Activated CD8-positive, alpha-beta T cell treated with anti-CD3 and anti-CD28 coated beads, Interleukin-2, amount 10 ng/mL, durations not matched to agents 7 days and 5 days (primary cell): ENCODE data around the gene POLR2I. TPM values are rescaled to one million over a fixed set of nuclear protein-coding genes. Genes with fewer than 3 reads are reported as not detected.
A peak's percentile ranks its signal among the peaks of the same experiment; 100 is the strongest.

ENCODE experiments used
- ATAC-seq: fragments of 150-1000 bp; cut with Tn5 transposase; one replicate; pipeline ENCODE4 v1.10.0; 2021; ENCODE audit warnings: moderate library complexity
- CTCF ChIA-PET: fragments of 350-600 bp; sonication (Branson Sonifier 250); formaldehyde crosslinking; loops from one replicate; lab custom pipeline; 2021; ENCODE audit warnings: antibody characterized with exemption; lab: Charles Lee
- POLR2A ChIA-PET: fragments of 350-600 bp; sonication (Branson Sonifier 250); formaldehyde crosslinking; loops from one replicate; lab custom pipeline; 2021; ENCODE audit warnings: antibody characterized with exemption; lab: Charles Lee
- DNase-seq: peaks from one replicate; pipeline ENCODE4 v3.0.0-alpha.2; 2020
- H3K27ac Mint-ChIP-seq: one replicate; pipeline ENCODE4 v1.8.0; 2021; ENCODE audit warnings: mild to moderate bottlenecking, mixed read lengths
- H3K27me3 Mint-ChIP-seq: one replicate; pipeline ENCODE4 v1.8.0; 2021; ENCODE audit warnings: low read depth, mixed read lengths
- H3K36me3 Mint-ChIP-seq: one replicate; pipeline ENCODE4 v1.8.0; 2021; ENCODE audit warnings: low read depth, mixed read lengths
- H3K4me1 Mint-ChIP-seq: one replicate; pipeline ENCODE4 v1.8.0; 2021; ENCODE audit warnings: low read depth, mixed read lengths
- H3K4me3 Mint-ChIP-seq: one replicate; pipeline ENCODE4 v1.8.0; 2021; ENCODE audit warnings: mild to moderate bottlenecking, mixed read lengths
- H3K9me3 Mint-ChIP-seq: one replicate; pipeline ENCODE4 v1.8.0; 2022; ENCODE audit warnings: mixed read lengths; ENCODE audit not compliant: insufficient read depth
- total RNA-seq, 2 experiments: library from RNA; stranded (reverse); gene quantifications; one replicate each; pipeline ENCODE4 v1.2.3, GENCODE V29; 2021

The POLR2I gene
- total RNA-seq: 10 to 100 TPM; 50.5 to 57.3 TPM

DNA sequence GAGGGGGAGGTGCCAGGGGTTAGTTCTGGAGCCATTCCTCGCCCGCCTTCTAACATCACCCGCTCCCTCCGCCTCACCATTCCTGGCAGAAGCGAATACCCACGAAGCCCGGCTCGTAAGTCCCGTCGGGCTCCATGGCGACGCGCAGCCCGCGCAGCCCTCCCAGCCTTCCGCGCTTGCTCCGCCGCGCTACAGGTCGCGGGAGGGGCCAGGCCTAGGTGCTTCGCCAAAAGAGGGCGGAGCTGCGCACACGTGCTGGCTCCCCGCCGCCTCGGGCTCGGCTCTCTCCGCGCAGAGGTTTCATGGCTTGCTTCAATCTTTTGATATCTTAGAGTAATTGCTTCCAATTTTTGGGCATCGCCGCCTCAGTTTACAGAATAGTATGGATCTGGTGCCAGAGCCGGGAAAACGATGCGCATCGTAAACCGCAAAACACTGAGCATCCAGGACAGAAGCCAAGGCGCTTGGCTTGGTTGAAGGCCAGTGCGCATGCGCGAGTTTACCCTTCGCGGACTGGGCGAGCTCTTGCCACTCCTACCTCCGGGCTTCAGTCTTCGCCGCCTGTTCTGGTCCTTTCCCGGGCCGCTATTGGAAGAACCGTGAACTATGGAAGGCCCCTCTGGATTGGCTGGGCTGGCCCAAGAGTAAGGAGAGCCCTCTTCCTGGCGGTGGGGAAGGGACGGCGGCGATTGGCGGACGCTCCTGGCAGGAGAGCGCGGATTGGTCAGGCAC lies at the start of gene POLR2I:
Gene POLR2I (minus strand): TSS at position 155 of the 732 bp plus-strand sequence. CDS start 19 bp downstream, at position 136.
- peak; percentile 99 for DNase-seq
- peak within 1 kb of the TSS; percentile 90 for H3K4me3 Mint-ChIP-seq
- H3K27ac Mint-ChIP-seq: peak within 1 kb of the TSS; percentile 98
- CTCF ChIA-PET: interaction anchor here (0.8 to 3.5 kb wide), 3 partner anchors 13 to 184 kb away, joined by 3 to 28 read pairs (median 3); no protein-coding TSS in a partner anchor
- POLR2A ChIA-PET: interaction anchor here (1.0 to 2.9 kb wide), 8 partner anchors 10 to 162 kb away, joined by 3 to 8 read pairs (median 4); partner anchors contain the start of genes CAPNS1, ZNF146 and ZNF565
- no peaks in the 10 kb centered on the region for H3K9me3 Mint-ChIP-seq
- peaks cover 36% of the 10 kb centered on the region for H3K4me1 Mint-ChIP-seq
- ATAC-seq: peak; percentile 94
- H3K27me3 Mint-ChIP-seq: no peaks in the 10 kb centered on the region
- peaks cover 41% of the 10 kb centered on the region for H3K36me3 Mint-ChIP-seq

DNA sequence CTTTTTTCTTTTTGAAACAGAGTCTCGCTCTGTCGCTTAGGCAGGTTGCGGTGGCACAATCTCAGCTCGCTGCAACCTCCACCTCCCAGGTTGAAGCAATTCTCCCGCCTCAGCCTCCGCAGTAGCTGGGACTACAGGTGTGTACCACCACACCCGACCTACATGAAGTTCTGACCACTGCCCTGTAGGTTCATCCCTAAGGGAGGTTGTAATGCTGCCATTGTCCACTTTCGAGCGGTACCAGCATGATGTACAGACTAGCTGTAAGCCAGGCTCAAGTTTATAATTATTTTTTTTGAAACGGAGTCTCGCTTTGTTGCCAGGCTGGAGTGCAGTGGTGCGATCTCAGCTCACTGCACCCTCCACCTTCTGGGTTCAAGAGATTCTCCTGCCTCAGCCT lies 49.1 kb upstream of the POLR2I start:
- ATAC-seq: no peak
- ChIA-PET CTCF (interaction anchor here (2.6 kb wide), 1 partner anchor 36 kb away, joined by 12 read pairs; no protein-coding TSS in a partner anchor), POLR2A (interaction anchor here (0.6 kb wide), 1 partner anchor 595 kb away, joined by 3 read pairs; no protein-coding TSS in a partner anchor)
- no peaks in the 10 kb centered on the region for H3K9me3 Mint-ChIP-seq
- H3K4me1 Mint-ChIP-seq: no peaks in the 10 kb centered on the region
- peaks cover 10% of the 10 kb centered on the region for H3K36me3 Mint-ChIP-seq
- DNase-seq: no peak
- H3K4me3 Mint-ChIP-seq: no peak overlapping the region
- H3K27ac Mint-ChIP-seq: no peak overlapping the region
- H3K27me3 Mint-ChIP-seq: no peaks in the 10 kb centered on the region

DNA sequence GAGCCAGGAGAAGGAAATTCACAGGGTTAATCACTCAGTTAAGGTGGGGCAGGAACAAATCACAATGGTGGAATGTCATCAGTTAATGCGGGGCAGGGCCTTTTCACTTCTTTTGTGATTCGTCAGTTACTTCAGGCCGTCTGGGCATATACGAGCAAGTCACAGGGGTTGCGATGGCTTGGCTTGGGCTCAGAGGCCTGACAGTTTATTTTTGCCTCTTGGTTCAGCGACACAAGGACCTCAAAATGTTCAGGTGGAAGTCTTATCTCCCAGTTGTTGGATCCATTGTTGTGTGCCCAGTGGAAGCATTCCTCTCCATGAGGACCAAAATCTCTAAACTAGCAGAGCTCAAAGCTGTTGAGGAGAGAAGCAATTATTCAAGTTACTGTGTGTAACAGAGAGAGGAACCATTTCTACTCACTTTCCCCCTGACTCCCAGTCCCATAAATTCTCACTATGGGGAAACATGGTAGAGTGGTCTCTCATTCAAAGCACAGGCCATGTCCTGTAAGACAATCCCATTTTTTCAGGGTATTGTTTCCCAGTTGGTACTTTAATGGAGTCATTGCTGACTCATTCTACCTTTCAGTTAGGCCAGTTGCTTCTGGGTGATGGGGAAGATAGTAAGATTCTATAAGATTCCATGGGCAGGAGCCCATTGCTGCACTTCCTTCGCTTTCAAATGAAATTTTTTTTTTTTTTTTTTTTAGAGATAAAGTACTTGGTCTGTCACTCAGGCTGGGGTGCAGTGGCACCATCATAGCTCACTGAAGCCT lies 46.3 kb upstream of the POLR2I start:
- Mint-ChIP-seq H3K27me3 (no peaks in the 10 kb centered on the region), H3K4me1 (no peaks in the 10 kb centered on the region), H3K36me3 (peaks cover 12% of the 10 kb centered on the region), H3K4me3 (no peak overlapping the region), H3K27ac (no peak overlapping the region), H3K9me3 (no peaks in the 10 kb centered on the region)
- DNase-seq (no peak), ATAC-seq (no peak)
- ChIA-PET POLR2A (no interaction called here), CTCF (interaction anchor here (0.7 kb wide), 1 partner anchor 33 kb away, joined by 3 read pairs; no protein-coding TSS in a partner anchor)

DNA sequence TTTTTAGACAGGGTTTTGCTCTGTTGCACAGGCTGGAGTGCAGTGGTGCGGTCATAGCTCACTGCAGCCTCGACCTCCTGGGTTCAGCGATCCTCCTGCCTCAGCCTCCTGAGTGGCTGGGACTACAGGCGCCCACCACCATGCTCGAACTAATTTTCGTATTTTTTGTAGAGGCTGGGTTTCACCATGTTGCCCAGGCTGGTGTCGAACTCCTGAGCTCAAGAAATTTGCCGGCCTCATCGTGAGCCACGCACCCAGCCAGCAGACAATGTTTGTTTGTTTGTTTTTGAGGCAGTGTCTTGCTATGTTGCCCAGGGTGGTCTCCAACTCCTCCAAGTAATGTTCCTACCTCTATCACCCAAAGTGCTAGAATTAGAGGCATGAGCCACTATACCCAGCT lies 38.5 kb upstream of the POLR2I start:
- DNase-seq: no peak
- H3K27ac Mint-ChIP-seq: no peak overlapping the region
- POLR2A ChIA-PET: interaction anchor here (1.6 kb wide), 1 partner anchor 25 kb away, joined by 5 read pairs; no protein-coding TSS in a partner anchor
- H3K4me3 Mint-ChIP-seq: no peak overlapping the region
- ATAC-seq: no peak
- H3K4me1 Mint-ChIP-seq: peaks cover 4% of the 10 kb centered on the region
- no peaks in the 10 kb centered on the region for H3K9me3 Mint-ChIP-seq
- CTCF ChIA-PET: interaction anchor here (1.0 kb wide), 1 partner anchor 14 kb away, joined by 4 read pairs; no protein-coding TSS in a partner anchor
- H3K27me3 Mint-ChIP-seq: no peaks in the 10 kb centered on the region
- H3K36me3 Mint-ChIP-seq: peaks cover 31% of the 10 kb centered on the region

DNA sequence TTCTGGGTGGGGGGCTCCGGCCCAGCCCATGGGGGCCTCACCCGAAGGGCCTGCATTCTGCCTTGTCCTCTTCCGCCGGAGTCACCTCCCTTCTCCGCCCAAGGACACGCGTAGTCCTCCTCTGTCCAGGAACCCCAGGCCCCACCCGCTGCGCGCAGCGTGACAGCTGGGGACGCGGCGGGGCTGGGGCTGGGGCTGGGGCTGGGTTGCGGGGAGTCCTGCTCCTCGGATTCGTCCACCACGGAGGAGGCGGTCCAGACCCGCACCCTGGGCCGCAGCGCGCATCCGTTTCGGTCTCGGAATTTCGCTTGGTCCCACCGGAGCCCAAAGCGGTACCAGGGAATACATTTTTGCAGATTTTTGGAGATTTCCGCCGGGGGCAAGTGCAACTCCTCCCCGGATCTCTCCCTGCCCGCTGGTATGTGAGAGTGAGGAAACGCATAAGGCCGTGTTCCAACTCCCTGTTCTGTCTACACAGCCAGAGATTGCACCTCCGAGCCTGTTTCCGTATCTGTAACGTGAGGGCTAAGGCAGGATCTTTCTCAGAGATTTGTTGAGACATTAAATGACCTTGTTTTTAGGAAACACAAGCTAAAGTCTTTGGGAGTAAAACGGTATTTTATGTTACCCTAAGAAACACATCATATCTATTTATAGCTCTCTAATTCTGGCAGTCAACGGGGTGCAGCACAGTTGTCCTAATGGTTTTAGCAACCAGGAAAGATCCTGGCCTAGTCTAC lies 37.8 kb upstream of the POLR2I start, which contains the start of gene COX7A1:
Gene COX7A1 (minus strand): TSS at position 96 of the 740 bp plus-strand sequence. CDS start 40 bp downstream, at position 56.
- ATAC-seq (no peak), DNase-seq (no peak)
- POLR2A ChIA-PET: interaction anchor here (1.6 kb wide), 1 partner anchor 25 kb away, joined by 5 read pairs; no protein-coding TSS in a partner anchor
- Mint-ChIP-seq H3K9me3 (no peaks in the 10 kb centered on the region), H3K36me3 (peaks cover 32% of the 10 kb centered on the region), H3K4me3 (no peak within 1 kb of the TSS), H3K27ac (peak within 1 kb of the TSS; percentile 43), H3K27me3 (no peaks in the 10 kb centered on the region), H3K4me1 (peaks cover 4% of the 10 kb centered on the region)
- CTCF ChIA-PET: no interaction called here

DNA sequence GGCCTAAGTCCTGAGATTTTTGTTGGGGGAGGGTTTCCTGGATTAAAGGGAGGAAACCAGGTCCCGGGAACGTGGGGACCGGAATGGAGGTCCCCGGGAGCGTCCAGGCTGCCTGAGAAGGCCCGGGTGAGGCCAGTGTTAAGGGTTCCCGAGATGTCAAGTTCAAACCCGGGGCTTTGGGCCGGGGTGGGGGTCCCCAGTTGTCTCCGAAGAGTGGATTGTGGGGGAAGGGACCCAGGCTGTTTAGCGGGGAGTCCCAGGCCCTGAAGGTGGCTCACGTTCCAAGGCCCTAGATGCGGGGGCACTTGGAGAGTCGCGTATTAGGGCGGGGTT lies 37.3 kb upstream of the POLR2I start:
- H3K27me3 Mint-ChIP-seq: no peaks in the 10 kb centered on the region
- ChIA-PET CTCF (no interaction called here), POLR2A (no interaction called here)
- DNase-seq: no peak
- ATAC-seq: no peak
- H3K27ac Mint-ChIP-seq: no peak overlapping the region
- H3K4me3 Mint-ChIP-seq: no peak overlapping the region
- H3K36me3 Mint-ChIP-seq: peaks cover 35% of the 10 kb centered on the region
- H3K9me3 Mint-ChIP-seq: no peaks in the 10 kb centered on the region
- H3K4me1 Mint-ChIP-seq: peaks cover 4% of the 10 kb centered on the region

DNA sequence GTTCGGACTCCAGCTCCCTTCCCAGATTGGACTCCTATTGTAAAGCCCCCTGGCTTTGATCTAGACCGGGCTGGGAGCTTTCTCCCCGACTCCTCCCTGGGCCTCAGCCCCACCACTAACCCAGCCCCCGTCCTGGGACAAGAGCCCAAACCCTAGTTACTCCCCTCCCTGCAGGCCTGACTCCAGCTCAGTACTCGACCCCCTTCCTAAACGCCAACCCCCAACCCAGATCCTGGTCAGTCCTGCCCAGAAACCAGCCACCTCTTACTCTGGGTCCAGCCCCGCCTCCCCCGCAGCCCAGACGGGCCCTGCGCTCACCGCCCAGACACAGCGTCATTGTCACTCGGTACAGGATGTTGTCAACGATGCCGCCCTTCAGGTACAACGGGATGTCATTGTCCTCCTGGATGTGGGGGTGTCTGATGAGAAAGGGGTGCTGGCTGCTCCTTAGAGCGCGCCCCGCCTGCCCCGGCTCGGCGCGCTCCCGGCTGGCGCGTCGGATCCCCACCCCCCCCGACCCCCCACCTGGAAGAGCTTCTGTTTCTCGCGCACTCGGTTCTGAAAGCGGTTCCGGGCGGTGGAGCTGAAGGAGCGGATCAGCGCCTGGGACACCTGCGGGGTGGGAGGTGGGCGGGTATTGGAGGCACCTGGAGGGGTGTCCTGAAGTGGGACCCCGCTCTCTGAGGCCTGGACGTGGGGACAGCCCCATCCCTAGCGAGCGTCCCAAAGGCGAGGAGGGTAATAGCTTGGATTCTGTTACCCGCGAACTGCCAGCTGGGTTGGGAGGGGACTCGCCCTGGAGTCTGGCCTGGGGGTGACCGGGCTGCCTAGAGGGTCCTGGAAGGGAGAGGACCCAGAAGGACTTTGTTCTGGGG lies 36.7 kb upstream of the POLR2I start:
- DNase-seq (no peak), ATAC-seq (no peak)
- Mint-ChIP-seq H3K4me1 (peaks cover 6% of the 10 kb centered on the region), H3K27me3 (no peaks in the 10 kb centered on the region), H3K27ac (no peak overlapping the region), H3K36me3 (peaks cover 40% of the 10 kb centered on the region), H3K9me3 (no peaks in the 10 kb centered on the region), H3K4me3 (no peak overlapping the region)
- CTCF ChIA-PET: no interaction called here
- POLR2A ChIA-PET: no interaction called here

DNA sequence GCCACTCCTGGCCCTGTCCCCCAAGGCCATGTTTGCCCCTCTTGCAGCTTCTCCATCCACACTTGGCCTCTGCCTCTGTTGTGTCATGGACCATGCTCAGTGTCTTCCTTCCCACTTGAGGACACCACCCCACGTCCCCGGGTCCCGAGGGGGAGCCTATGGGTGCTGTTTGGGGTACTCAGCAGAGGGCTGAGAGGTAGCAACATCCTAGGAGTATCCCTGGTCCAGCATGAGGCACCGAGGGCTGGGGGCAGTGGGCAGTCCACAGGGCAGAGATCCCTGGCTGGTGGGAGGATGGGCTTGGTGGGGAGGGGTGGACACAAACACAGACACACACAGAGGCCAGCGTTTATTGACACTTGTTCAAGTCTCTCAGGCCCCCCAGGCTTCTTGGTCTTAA lies 35.9 kb upstream of the POLR2I start:
- H3K9me3 Mint-ChIP-seq: no peaks in the 10 kb centered on the region
- POLR2A ChIA-PET: no interaction called here
- CTCF ChIA-PET: no interaction called here
- no peak overlapping the region for H3K4me3 Mint-ChIP-seq
- peaks cover 48% of the 10 kb centered on the region for H3K36me3 Mint-ChIP-seq
- H3K27ac Mint-ChIP-seq: no peak overlapping the region
- H3K4me1 Mint-ChIP-seq: peaks cover 6% of the 10 kb centered on the region
- DNase-seq: no peak
- no peaks in the 10 kb centered on the region for H3K27me3 Mint-ChIP-seq
- ATAC-seq: no peak

DNA sequence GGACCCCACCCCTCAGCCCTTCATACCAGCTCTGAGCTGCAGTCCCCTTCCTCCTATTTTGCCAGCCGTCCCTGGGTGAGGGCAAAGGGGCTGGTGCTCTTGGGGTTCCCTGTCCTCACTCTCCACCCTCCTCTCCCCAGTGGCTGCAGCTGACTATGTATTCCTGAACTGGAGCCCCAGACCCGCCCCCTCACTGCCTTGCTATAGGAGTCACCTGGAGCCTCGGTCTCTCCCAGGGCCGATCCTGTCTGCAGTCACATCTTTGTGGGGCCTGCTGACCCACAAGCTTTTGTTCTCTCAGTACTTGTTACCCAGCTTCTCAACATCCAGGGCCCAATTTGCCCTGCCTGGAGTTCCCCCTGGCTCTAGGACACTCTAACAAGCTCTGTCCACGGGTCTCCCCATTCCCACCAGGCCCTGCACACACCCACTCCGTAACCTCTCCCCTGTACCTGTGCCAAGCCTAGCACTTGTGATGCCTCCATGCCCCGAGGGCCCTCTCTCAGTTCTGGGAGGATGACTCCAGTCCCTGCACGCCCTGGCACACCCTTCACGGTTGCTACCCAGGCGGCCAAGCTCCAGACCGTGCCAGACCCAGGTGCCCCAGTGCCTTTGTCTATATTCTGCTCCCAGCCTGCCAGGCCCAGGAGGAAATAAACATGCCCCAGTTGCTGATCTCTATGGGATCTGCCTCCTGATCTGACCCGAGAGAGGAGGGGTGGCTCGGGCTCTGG lies 35.2 kb upstream of the POLR2I start:
- ATAC-seq (no peak), DNase-seq (no peak)
- H3K4me1 Mint-ChIP-seq: peaks cover 6% of the 10 kb centered on the region
- peaks cover 50% of the 10 kb centered on the region for H3K36me3 Mint-ChIP-seq
- H3K9me3 Mint-ChIP-seq: no peaks in the 10 kb centered on the region
- no peak overlapping the region for H3K27ac Mint-ChIP-seq
- H3K4me3 Mint-ChIP-seq: no peak overlapping the region
- H3K27me3 Mint-ChIP-seq: no peaks in the 10 kb centered on the region
- ChIA-PET POLR2A (no interaction called here), CTCF (no interaction called here)

DNA sequence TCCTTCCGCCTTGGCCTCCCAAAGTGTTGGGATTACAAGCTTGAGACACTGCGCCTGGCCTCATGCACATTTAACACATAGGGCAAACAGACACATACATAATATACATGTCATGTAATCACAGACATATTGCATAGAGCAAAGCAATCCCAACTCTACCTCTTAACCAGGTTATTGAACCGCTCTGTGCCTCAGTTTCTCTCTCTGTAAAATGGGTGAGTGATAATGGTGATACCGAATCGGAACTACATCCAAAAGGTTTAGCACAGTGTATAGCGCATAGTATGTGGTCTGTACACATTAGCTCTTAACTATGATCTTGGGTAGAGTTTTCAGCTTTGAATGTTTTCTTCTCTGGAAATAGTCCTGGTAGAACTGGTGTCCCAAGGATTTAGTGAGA lies 29.9 kb upstream of the POLR2I start:
- no peak overlapping the region for H3K4me3 Mint-ChIP-seq
- peaks cover 62% of the 10 kb centered on the region for H3K36me3 Mint-ChIP-seq
- no peak for DNase-seq
- H3K4me1 Mint-ChIP-seq: peaks cover 24% of the 10 kb centered on the region
- no peak overlapping the region for H3K27ac Mint-ChIP-seq
- no peaks in the 10 kb centered on the region for H3K9me3 Mint-ChIP-seq
- ATAC-seq: no peak
- H3K27me3 Mint-ChIP-seq: no peaks in the 10 kb centered on the region
- ChIA-PET CTCF (interaction anchor here (1.2 kb wide), 1 partner anchor 17 kb away, joined by 5 read pairs; no protein-coding TSS in a partner anchor), POLR2A (no interaction called here)
